HepG2 (cell line): Measurements from ENCODE around the gene ARHGDIA. TPM values are rescaled to one million over a fixed set of nuclear protein-coding genes. Genes with fewer than 3 reads are reported as not detected.

Source experiments
- CREM ChIP-seq, 2 experiments: sonication (generic) in 1 of 2; formaldehyde crosslinking in 1 of 2; IDR thresholded peaks; 2 replicates each; pipeline versions ENCODE4 v1.4.0 to v1.6.1; 2016 to 2020; ENCODE audit warnings: antibody characterized with exemption in 1 of 2, mild to moderate bottlenecking in 1 of 2, missing genetic modification reagents in 1 of 2
- DMTF1 ChIP-seq: sonication (generic); formaldehyde crosslinking; IDR thresholded peaks from 2 replicates; pipeline ENCODE4 v1.4.0; 2020; ENCODE audit warnings: mild to moderate bottlenecking, missing genetic modification reagents
- FOXA3 ChIP-seq: IDR thresholded peaks from 2 replicates; pipeline ENCODE4 v1.6.1; 2016; ENCODE audit warnings: missing genetic modification reagents, missing compliant biosample characterization
- FOXP4 ChIP-seq: sonication (generic); formaldehyde crosslinking; IDR thresholded peaks from 2 replicates; pipeline ENCODE4 v1.4.0; 2020; ENCODE audit warnings: missing genetic modification reagents
- HNRNPH1 ChIP-seq: fragments of 200-400 bp; formaldehyde crosslinking; optimal IDR thresholded peaks from 2 replicates; pipeline ENCODE3; 2017; ENCODE audit warnings: mild to moderate bottlenecking, low read depth, low read length
- LCORL ChIP-seq, 2 experiments: fragments of 450-650 bp in 1 of 2; sonication (generic) in 1 of 2; formaldehyde crosslinking in 1 of 2; IDR thresholded peaks; 2 replicates each; pipeline versions ENCODE4 v1.5.0 to v1.6.1; 2017 to 2020; ENCODE audit warnings: antibody characterized with exemption in 1 of 2, missing genetic modification reagents in 1 of 2
- PAX8 ChIP-seq: sonication (generic); formaldehyde crosslinking; IDR thresholded peaks from 2 replicates; pipeline ENCODE4 v1.8.0; 2022; ENCODE audit warnings: mild to moderate bottlenecking, missing genetic modification reagents, borderline replicate concordance
- RXRA ChIP-seq: sonication (generic); formaldehyde crosslinking; IDR thresholded peaks from 2 replicates; pipeline ENCODE4 v1.5.1; 2020; ENCODE audit warnings: missing genetic modification reagents
- SETDB1 ChIP-seq: sonication (generic); formaldehyde crosslinking; IDR thresholded peaks from 2 replicates; pipeline ENCODE4 v1.5.1; 2020; ENCODE audit warnings: missing genetic modification reagents, mild to moderate bottlenecking, borderline replicate concordance
- TBX2 ChIP-seq: sonication (generic); formaldehyde crosslinking; IDR thresholded peaks from 2 replicates; pipeline ENCODE4 v1.5.0; 2020; ENCODE audit warnings: missing genetic modification reagents, mild to moderate bottlenecking, borderline replicate concordance
- TIGD3 ChIP-seq: sonication (generic); formaldehyde crosslinking; IDR thresholded peaks from 2 replicates; pipeline ENCODE4 v1.5.1; 2020; ENCODE audit warnings: mild to moderate bottlenecking, missing genetic modification reagents, borderline replicate concordance
- ZBTB38 ChIP-seq: sonication (generic); formaldehyde crosslinking; IDR thresholded peaks from 2 replicates; pipeline ENCODE4 v1.5.1; 2020; ENCODE audit warnings: mild to moderate bottlenecking, missing genetic modification reagents
- ZFP82 ChIP-seq: sonication (generic); formaldehyde crosslinking; IDR thresholded peaks from 2 replicates; pipeline ENCODE4 v1.5.1; 2020; ENCODE audit warnings: mild to moderate bottlenecking, missing genetic modification reagents, borderline replicate concordance
- ZKSCAN1 ChIP-seq: fragments of 150-350 bp; IDR thresholded peaks from 2 replicates; pipeline ENCODE4 v1.6.1; 2014; ENCODE audit warnings: low read length
- ZMYM2 ChIP-seq: sonication (generic); formaldehyde crosslinking; IDR thresholded peaks from 2 replicates; pipeline ENCODE4 v1.8.0; 2022; ENCODE audit warnings: mild to moderate bottlenecking, missing genetic modification reagents
- ZSCAN9 ChIP-seq: IDR thresholded peaks from 2 replicates; pipeline ENCODE4 v1.6.1; 2016; ENCODE audit warnings: borderline replicate concordance
- polyA plus RNA-seq, 8 experiments: library from polyadenylated mRNA; depleted of rRNA in 3 of 8; stranded (reverse) in 7 of 8; unstranded in 1 of 8; fragments of >200 nt; fragmentation: Illumina TruSeq in 4 of 8; extraction: Trizol in 4 of 8; gene quantifications; 2 replicates each; pipeline versions ENCODE4 v1.2.1 to v1.2.3, GENCODE V29; 2011 to 2016; ENCODE audit warnings: low read depth in 4 of 8, missing spikeins in 1 of 8, mixed read lengths in 1 of 8; ENCODE audit not compliant: insufficient read depth in 1 of 8
- total RNA-seq, 5 experiments: library from RNA; depleted of rRNA; stranded (reverse); fragments of >200 nt; fragmentation: Illumina TruSeq; extraction: Trizol; gene quantifications; 2 replicates each; pipeline ENCODE4 v1.2.3, GENCODE V29; 2016; ENCODE audit warnings: low read depth in 1 of 5
- TF ChIP-seq, protein P1 (sequence below): IDR thresholded peaks from 2 replicates; pipeline ENCODE4 v1.6.1; 2016; ENCODE audit warnings: low read depth
- TF ChIP-seq, protein P2 (sequence below): IDR thresholded peaks from 2 replicates; pipeline ENCODE4 v1.6.1; 2016; ENCODE audit warnings: mild to moderate bottlenecking, missing biosample characterization, missing genetic modification reagents
- TF ChIP-seq, protein P3 (sequence below): sonication (generic); formaldehyde crosslinking; IDR thresholded peaks from 2 replicates; pipeline ENCODE4 v1.4.0; 2020; ENCODE audit warnings: missing genetic modification reagents

The ARHGDIA gene
- total and polyA plus RNA-seq, 2 of the 13 experiments (the other 11 are each of a cell fraction or from before 2014, with no cell fraction given): 40.0 to 64.0 TPM

GRCh38 chr17:81821603-81822311, 49.4 kb downstream of the ARHGDIA start (continued):
- TF ChIP-seq, protein P1, sequence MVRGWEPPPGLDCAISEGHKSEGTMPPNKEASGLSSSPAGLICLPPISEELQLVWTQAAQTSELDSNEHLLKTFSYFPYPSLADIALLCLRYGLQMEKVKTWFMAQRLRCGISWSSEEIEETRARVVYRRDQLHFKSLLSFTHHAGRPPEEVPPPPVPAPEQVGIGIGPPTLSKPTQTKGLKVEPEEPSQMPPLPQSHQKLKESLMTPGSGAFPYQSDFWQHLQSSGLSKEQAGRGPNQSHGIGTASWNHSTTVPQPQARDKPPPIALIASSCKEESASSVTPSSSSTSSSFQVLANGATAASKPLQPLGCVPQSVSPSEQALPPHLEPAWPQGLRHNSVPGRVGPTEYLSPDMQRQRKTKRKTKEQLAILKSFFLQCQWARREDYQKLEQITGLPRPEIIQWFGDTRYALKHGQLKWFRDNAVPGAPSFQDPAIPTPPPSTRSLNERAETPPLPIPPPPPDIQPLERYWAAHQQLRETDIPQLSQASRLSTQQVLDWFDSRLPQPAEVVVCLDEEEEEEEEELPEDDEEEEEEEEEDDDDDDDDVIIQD: no peak
- TF ChIP-seq DMTF1 (CRISPR knock-in tag) (no peak), CREM (IDR thresholded peaks at IDR 0.05) (no peak), CREM (CRISPR knock-in tag; IDR thresholded peaks at IDR 0.05) (no peak), HNRNPH1 (no peak), TBX2 (peak; percentile 74; the same call in 1 of the 2 replicates), FOXP4 (CRISPR knock-in tag) (0 out of 2 replicates have a peak, but pooled peaks have one; percentile 24), ZBTB38 (CRISPR knock-in tag) (0 out of 2 replicates have a peak, but pooled peaks have one; percentile 67), ZSCAN9 (no peak), FOXA3 (CRISPR knock-in tag) (peak; percentile 47; the same call in 1 of the 2 replicates), ZKSCAN1 (no peak), ZFP82 (no peak), LCORL (IDR thresholded peaks at IDR 0.05) (no peak), LCORL (CRISPR knock-in tag; IDR thresholded peaks at IDR 0.05) (peak; percentile 54; the same call in 1 of the 2 replicates), TIGD3 (CRISPR knock-in tag) (no peak), ZMYM2 (CRISPR knock-in tag) (no peak), PAX8 (no peak), RXRA (CRISPR knock-in tag) (peak; percentile 73), SETDB1 (CRISPR knock-in tag) (no peak)
- TF ChIP-seq, protein P2, sequence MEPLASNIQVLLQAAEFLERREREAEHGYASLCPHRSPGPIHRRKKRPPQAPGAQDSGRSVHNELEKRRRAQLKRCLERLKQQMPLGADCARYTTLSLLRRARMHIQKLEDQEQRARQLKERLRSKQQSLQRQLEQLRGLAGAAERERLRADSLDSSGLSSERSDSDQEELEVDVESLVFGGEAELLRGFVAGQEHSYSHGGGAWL (CRISPR knock-in tag): no peak; the same call in 1 of the 2 replicates
- TF ChIP-seq, protein P3, sequence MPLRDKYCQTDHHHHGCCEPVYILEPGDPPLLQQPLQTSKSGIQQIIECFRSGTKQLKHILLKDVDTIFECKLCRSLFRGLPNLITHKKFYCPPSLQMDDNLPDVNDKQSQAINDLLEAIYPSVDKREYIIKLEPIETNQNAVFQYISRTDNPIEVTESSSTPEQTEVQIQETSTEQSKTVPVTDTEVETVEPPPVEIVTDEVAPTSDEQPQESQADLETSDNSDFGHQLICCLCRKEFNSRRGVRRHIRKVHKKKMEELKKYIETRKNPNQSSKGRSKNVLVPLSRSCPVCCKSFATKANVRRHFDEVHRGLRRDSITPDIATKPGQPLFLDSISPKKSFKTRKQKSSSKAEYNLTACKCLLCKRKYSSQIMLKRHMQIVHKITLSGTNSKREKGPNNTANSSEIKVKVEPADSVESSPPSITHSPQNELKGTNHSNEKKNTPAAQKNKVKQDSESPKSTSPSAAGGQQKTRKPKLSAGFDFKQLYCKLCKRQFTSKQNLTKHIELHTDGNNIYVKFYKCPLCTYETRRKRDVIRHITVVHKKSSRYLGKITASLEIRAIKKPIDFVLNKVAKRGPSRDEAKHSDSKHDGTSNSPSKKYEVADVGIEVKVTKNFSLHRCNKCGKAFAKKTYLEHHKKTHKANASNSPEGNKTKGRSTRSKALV (CRISPR knock-in tag): peak; percentile 69; the same call in 1 of the 2 replicates
